Fibroblast of skin of left biceps (primary cell): ENCODE data around the gene ADAMTSL2.

ENCODE experiments used
- DNase-seq, 2 experiments: peaks; one replicate each; pipeline ENCODE4 v3.0.0-alpha.2; 2013; ENCODE audit warnings: low read depth in 2 of 2

ADAMTSL2 gene

GRCh38 chr9:133575186-133576030, 40.9 kb downstream of the ADAMTSL2 start:
- no peak for DNase-seq

GRCh38 chr9:133576031-133576874, 41.7 kb downstream of the ADAMTSL2 start:
- DNase-seq, result no peak

GRCh38 chr9:133576875-133577736, 42.6 kb downstream of the ADAMTSL2 start:
- DNase-seq, result no peak

GRCh38 chr9:133577737-133578112, 43.2 kb downstream of the ADAMTSL2 start:
- no peak for DNase-seq

- no peak for DNase-seq
Measured at GRCh38 chr9:133578524-133579441, 44.3 kb downstream of the ADAMTSL2 start.

- no peak for DNase-seq
Measured at GRCh38 chr9:133579601-133580418, 45.3 kb downstream of the ADAMTSL2 start.

- DNase-seq, result no peak
Measured at GRCh38 chr9:133580419-133580738, 45.9 kb downstream of the ADAMTSL2 start.

- no peak for DNase-seq
Measured at GRCh38 chr9:133581011-133581410, 46.5 kb downstream of the ADAMTSL2 start.

GRCh38 chr9:133581513-133582343, 47.2 kb downstream of the ADAMTSL2 start:
- DNase-seq, result no peak

GRCh38 chr9:133582501-133583045, 48.1 kb downstream of the ADAMTSL2 start:
- DNase-seq, result no peak

- no peak for DNase-seq
Measured at GRCh38 chr9:133583111-133583510, 48.6 kb downstream of the ADAMTSL2 start.

GRCh38 chr9:133583586-133583985, 49.1 kb downstream of the ADAMTSL2 start:
- DNase-seq, result no peak

GRCh38 chr9:133584167-133584558, 49.7 kb downstream of the ADAMTSL2 start:
- no peak for DNase-seq

GRCh38 chr9:133584559-133585476, 50.3 kb downstream of the ADAMTSL2 start:
- DNase-seq, result no peak

- DNase-seq, result no peak
Measured at GRCh38 chr9:133585481-133586351, 51.2 kb downstream of the ADAMTSL2 start.

- DNase-seq, result no peak
Measured at GRCh38 chr9:133587051-133587450, 52.5 kb downstream of the ADAMTSL2 start.

GRCh38 chr9:133587466-133587865, 53.0 kb downstream of the ADAMTSL2 start:
- no peak for DNase-seq
